SIG-M5 treated with dmso at 0.1 percent for 504 hours (cell line): ENCODE measurements around the gene RSPH6A.
"Not testable (repeated sequence)": the region's sequence is repeated elsewhere in the genome, so short reads cannot be mapped to it uniquely, and the experiment has no call there.

ENCODE experiments used
- DNase-seq: peaks from one replicate; lab custom pipeline; 2025; ENCODE audit not compliant: unreplicated experiment; lab: John Stamatoyannopoulos, UW

RSPH6A gene

DNA sequence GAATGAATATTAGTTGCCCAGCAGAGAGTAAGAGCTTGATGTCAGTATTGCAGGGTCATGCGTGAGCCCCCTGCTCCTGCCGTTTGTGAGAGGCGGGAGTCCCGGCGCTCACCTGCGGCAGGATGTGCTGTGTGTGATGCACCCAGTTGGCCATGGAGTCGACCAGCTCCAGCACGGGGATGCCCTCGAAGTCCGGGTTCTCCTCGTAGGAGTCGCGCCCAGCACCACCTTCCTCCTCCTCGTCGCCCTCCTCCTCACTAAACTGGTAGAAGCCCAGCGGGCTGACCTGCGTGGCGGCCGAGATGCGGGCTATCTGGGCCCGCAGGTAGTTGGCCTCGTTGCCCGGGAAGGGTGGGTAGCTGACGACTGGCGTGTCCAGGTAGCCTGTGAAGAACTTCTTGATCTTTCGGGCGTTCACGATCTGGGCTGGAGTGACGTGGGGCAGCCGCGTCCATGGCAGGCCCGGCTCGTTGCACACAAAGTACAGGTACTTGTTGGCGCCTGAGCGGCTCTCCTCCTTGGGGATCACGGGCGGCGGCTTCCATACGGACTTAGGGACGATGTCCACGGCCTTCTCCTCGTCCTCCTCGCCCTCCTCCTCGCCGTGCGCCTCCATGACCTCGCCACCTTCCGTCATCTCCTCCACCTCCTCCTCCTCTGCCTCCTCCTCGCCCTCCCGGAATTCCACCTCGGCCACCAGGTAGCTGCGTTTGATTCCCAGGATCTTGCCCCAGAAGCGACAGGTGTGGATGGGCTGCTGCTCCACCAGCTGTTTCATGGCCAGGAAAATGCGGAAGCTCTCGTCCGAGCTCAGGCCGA, 10.8 kb downstream of the RSPH6A start:
- DNase-seq = no peak

DNA sequence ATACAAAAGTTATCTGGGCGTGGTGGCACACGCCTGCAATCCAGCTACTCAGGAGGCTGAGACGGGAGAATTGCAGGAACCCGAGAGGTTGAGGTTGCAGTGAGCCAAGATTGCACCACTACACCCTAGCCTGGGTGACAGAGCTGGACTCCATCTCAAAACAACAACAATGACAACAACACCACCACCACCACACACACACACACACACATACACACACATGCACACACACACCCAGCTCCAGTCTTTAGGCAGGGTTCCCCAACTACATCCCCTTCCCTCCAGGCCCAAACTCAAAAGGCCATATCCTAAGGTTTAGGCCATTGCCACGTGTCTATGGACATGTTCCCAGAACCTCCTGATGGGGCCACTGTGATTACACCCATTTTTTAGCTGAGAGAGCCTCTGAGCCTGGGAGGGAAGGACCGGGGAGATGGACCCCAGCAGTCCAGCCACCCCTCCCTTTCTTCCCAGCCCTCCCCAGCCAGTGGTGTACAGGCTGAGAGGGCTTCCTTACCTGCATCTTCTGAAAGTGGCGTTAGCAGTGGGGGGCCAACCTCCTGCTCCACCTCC, 13.4 kb downstream of the RSPH6A start:
- no peak for DNase-seq

DNA sequence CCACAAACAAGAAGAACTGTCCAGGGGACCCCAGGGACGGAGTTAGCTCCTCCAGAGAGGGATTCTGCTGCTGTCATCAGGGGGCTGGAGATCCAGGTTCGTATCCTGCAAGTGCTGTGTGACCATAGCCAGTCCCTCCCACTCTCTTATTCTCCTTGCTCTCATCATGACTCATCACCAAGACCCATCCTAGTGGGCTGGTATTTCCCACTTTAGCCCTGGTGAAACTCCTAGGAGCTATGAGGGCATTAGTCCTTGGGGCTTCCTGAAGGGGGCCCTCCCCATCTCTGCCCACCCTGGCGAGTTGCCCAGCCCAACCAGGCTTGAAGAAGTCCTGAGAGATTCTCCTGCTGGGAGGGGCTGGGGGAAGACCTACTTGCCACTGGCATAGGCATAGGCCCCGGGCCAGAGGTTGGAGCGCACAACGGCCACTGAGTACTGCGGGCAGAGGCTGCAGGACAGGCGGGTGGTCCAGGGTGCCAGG, 15.0 kb downstream of the RSPH6A start:
- DNase-seq = no peak

DNA sequence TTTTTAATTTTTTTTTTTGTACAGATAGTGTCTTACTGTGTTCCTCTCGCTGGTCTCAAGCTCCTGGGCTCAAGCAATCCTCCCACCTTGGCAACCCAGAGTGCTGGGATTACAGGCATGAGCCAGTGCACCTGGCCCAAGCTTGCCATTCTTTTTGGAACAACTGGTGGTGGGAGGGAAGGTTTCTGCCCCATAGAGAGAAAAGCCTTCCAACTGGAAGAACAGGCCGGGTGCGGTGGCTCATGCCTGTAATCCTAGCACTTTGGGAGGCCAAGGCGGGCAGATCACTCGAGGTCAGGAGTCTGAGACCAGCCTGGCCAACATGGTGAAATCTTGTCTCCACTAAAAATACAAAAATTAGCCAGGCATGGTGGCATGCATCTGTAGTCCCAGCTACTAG, 15.6 kb downstream of the RSPH6A start:
- not testable (repeated sequence) for DNase-seq

DNA sequence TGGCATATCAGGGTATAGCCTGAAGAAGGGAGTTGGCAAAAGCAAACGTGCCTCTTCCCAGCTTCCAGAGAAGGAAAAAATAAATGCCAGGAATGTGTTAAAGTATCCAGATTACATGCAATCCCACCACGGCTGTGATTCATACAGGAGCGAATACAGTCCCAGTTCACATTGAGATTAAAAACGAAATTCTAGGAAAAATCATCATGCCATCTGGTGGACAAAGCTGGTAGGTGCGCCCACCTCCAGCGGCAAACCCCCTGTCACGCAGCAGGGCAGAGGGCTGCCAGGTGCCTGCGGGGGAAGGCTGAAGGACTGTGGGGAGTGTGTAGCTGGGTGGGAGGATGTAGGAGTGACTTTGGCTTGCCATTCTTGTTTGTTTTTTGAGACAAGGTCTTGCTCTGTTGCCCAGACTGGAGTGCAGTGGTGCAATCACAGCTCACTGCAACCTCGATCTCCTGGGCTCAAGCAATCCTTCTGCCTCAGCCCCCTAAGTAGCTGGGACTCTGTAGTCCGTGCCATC, 16.1 kb downstream of the RSPH6A start:
- DNase-seq = peak; percentile 33

DNA sequence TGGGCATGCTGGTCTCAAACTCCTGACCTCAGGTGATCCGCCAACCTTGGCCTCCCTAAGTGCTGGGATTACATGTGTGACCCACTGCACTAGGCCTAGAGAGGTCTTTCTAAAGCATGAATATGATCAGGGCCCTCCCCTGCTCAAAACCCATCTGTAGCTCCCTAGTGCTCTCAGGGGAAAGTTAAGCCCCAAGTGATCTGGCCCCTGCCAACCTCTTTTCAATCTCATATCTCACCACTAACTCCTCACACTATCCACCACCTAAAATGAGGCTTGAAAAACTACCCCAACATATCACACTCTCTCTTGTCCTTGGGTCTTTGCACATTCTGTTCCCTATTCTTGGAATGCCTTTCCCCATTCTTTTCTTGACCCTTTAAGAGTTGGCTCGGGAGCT, 20.5 kb downstream of the RSPH6A start:
- DNase-seq = no peak

DNA sequence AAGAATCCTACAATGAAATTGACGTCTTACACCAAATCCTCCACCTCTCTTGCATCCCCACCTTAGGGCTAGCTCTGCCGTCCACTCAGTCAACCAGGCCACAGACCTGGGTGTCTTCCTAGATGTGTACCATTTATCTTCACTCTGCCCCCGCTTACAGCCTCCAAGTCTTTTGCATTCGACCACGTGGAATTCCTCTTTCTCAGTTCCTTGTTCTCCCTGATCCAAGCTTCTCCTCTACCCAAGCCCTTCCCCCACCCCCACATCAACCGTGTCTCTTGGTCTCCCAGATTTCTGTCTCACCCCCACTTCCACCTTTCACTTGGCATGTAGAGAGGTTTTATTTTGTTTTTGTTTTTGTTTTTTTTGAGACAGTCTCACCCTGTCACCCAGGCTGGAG, 21.2 kb downstream of the RSPH6A start:
- no peak for DNase-seq

DNA sequence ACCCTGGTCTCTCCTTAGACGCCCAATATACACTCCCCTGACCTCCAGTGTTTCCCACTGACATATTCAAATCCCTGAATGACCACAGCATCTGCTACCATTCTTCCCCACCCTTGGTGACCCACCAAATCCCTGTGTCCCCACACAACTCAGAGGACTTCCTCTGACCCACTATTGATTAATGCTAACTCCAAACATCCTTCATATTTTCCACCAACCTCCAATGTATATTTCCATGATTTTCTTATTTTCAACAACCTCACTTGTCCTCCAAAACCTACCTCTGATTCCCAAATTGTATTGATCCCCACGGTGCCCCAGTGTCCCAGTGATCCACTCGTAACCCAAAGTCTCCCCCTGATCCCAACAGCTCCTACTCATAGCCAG, 21.9 kb downstream of the RSPH6A start:
- no peak for DNase-seq

DNA sequence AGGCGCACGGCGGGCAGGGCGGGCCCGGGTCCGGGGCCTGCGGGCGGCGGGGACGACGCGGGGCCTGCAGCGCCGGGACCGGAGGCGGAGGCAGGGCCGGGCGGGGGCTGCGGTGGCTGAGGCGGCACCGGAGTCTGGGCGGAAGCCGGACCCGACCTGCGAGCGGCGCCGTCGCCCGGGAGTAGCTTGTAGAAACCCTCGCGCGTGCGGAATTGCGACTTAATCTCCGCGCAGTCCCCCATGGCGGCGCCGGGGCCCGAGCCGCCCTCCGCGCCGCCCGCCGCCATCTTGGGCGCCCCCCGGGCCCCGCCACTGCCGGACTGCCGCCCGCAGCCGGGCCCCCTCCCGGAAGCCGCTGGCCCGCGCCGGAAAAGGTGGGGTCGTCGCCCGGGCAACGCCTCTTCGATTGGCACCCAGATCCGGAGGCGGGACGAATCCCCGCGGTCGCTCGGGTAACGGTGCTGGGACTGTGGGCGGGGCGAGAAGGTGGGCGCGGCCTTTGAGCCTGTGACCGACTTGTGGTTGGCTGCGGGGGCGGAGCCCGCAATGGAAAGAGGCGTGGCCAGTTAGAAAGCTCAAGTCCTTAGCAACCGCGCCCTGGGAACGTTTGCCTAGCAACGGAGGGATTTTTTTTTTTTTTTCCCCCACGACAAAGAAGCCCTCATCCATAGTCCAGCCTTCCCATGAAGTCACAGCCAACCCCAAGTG, 22.5 kb downstream of the RSPH6A start, which contains the start of gene DMWD:
TSS of gene DMWD (minus strand) at position 376 of the 708 bp plus-strand sequence. CDS start at position 287, 89 bp downstream.
- peak; percentile 92 for DNase-seq

DNA sequence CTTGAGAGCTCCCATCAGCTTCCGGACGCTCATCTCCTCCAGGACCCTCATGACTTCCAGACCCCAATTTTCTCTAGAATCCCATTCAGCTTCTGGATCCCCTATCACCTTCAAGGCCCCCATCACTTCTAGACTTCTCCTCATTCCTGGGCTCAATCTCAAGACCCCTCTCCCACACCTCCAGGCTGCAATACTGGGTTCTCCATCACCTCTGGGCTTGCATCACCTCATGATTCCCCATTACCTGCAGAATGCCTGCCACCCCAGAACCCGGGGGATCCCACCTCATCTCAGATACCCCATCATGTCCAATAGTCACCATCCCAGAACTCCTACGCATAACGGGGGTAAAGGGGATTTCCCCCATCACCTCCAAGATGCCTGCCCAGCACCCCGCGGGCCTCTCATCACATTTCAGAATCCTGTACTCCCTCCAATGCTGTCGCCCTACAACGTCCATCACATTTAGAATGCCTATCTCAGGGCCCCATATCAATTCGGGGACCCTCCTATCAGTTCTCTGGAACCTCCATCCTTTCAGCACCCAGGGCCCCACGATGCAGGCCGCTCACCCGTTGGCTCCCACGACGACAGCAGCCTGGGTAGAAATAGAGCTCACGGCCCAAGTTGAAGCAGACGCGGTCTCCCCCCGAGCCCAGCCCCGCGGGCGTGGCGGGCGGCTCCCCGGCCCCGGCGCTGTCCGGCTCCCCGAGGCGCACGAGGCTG, 23.2 kb downstream of the RSPH6A start:
- DNase-seq = no peak

DNA sequence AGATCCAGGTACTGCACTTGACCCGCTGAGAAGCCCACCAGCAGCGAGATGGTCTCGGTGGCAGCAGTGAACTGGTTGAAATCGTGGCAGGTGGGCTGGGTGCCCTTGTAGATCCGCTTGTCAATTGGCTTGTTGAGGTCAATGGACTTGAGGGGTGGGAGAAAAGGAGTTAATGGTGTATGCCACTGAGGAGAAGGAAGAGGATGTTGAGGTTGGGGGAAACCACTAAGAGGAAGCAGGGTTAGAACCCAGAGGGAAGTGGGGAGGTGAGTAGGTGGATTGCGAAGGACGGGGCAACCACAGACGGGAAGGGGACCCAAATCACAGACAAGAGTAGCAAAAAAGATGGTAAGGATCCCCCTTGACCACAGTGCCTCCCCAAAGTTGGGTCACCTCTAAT, 24.2 kb downstream of the RSPH6A start:
- peak; percentile 92 for DNase-seq

DNA sequence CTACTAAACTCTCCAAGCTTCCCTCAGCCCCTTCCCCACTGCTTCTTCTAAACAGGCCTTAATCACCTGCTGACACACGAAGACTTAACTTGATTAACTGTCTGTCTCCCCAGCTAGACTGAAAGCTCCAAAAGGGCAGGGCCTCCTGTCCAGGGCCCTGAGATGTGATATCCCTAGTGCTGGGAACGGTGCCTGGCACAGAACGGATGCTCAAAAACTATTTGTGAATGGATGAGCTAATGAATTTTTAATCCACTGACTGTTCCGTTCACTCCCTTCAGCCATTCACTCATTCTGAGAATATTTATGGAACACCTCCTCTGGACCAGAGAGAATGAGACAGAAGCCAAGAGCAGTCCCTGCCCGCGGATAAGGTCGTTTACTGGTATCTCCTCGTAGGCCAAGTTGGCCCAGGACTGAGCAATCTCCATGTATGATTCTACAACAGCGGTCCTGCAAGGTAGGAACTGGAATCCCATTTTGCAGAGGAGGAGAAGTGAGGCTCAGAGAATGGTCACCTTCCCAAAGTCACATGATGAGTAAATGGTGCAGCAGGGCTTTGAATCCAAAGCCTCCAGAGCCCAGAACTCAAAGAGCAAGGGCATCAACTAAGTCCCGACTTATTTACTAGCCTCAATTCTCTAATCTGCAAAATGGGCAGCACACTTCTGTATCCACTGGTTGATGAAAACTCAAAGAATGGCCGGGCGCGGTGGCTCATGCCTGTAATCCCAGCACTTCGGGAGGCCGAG, 25.9 kb downstream of the RSPH6A start:
- no peak for DNase-seq

DNA sequence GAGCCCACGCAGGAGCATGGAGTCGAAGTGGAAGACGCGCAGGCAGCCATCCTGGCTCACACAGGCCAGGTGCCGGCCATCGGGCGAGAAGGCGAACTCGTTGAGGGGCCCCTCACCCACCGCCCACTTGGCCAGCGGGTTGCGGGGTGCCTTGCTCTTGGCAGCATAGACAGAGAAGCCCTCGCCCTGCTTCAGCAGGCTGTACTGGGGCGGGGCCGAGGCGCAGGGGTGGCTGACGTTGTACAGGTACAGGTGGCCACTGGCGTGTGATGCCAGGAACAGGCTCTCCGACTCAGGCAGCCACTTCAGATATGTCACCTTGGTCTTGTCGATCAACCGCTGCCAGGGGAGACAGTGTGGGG, 28.6 kb downstream of the RSPH6A start:
- no peak for DNase-seq

DNA sequence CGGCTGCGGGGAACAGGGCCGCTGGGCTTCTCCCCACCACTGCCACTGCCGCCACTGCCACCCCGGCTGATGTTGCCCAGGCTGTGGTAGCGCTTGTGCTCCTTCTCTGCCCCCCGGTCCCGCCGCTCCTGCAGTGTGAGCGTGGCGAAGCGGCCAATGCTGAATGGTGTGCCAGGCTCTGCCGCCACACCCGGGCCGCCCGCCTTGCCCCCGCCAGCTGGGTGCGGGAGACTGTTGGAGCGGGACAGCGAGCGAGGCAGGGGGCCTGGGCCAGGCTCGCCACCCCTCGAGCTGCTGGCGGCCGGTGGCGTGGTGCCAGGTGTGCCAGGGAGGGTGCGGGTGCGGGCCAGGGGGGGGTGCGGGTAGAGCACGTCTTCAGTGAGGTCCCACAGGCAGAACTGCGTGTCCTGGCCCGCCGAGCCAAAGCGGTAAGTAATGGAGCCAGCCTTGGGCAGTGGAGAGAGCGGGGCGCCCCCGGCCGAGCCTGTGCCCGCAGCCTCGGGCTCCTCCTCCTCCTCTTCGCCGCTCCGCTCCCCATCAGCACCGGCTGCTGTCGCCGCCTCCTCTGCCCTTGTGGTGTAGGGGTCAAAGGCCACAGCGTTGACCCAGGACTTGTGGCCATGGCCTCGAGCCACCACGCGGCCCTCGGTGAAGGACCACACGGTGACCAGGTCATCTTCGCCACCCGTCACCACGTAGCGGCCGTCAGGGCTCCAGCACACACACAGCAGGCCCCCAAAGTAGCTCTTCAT, 29.2 kb downstream of the RSPH6A start:
- no peak for DNase-seq

DNA sequence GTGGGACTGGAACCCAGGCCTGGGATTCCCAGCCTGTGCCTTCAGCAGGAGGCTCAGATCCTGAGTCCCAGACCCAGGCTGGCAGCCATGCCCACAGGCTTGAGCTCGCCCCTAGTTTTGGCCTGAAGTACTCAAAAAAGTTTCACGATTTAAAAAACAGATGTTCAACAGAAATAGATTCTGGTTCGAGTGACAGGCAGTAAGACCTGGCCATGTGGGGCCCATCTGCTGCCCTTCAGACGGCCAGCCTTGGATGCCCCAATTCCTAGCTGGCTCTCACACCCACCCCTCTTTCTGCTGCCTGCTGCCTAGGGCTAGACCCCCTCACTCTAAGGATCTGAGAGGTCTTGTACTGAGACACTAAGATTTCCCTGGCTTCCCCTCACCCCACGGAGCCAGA, 30.0 kb downstream of the RSPH6A start:
- DNase-seq = no peak

DNA sequence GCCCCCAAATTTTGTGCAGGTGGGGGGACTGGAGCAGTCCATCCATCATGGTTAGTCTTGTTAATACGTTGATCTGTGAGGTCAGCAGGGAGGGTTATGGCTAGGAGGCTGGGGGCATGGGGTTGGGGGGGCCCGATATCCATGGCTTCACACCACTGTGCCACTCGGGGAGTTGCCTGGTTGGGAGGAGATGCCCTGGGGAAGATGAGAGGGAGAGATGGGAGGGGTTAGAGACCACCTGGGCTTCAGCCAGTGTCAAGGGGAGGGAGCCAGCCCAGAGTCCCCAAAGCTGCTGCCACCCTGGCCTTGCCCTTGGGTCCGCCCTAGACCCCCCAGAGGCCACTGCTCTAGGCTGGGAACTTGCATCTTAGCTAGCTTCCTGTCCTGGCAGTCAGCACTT, 31.0 kb downstream of the RSPH6A start:
- no peak for DNase-seq

DNA sequence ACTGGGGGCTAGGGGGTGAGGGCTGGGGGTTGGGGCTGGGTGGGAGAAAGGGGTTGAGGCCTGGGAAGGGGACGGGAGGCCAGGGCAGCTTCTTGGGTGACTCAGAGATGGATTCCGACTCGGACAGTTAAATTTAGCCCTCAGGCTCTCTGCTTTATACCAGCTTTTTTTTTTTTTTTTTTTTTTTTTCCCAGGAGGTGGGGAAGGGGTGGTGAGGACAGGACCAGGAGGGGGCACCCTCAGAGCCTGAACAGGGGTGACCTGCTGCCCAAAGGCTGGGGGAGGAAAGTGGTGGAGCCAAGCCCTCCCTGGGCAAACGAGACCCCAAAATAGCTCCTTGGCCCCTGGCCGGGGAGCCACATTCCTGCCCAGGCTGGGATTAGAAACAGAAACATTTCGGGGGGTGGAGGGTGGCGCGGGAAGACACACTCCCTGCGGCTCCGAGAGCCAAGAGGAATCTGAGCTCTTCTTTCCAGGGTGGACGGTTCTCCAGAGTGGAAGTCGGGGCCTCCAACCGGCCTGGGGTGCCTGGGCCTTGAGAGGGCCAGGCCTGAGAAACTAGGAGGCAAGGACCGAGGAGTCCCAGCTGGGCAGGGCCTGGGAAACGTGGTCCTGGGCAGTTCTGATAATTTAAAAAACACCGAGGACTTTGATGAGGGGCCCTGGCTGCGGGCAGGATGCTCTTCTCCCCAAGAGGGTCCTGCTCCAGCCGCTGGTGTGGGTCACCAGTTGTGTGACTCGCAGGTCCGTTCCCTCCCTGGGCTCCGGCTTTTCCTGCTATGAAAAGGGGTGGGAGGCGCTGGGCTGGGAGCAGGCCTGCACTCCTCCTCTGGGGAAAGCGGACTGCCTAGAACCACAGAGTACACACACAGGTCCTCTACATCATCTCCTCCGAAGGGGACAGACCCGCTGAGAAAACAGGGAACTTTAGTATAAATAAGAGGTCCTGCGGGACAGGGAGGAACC, 32.0 kb downstream of the RSPH6A start:
- no peak for DNase-seq

DNA sequence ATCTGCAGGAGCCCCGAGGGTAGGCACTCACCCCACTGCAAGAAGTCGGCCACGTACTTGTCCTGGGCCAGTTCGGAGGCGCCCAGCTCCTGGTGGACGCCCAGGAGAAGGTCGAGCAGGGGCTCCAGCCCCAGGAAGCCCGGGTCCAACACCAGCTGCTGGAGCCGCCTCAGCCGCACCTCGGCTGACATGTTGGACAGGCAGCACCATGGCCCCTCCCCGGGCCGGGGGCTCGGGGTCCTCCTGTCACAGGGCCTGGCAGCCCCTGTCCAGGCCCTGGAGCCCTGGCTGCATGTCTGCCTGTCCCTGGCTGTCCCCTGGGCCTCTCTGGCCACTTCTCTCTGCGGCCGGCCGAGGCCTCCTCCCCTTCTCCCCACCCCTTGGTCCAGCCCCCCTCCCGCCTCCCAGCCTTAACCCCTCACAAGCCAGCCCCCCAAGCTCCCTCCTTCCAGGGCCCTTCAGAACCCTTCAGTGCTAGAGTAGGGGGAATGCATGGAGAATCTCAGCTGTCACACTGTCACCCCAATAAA, 32.9 kb downstream of the RSPH6A start, which contains the start of gene DMPK:
TSS of gene DMPK (minus strand) at position 329 of the 530 bp plus-strand sequence. CDS start at position 191, 138 bp downstream.
- no peak for DNase-seq
